ENCODE measurements around the gene DNMT3A.

Gene DNMT3A

GRCh38 chr2:25249785-25250184 lies 91.9 kb downstream of the DNMT3A start:
- no peak for TF ChIP-seq SIN3A (IDR thresholded peaks at IDR 0.05; ENCODE audit: borderline replicate concordance, insufficient read depth, low read length)
- no peak for TF ChIP-seq POLR2AphosphoS5 (IDR thresholded peaks at IDR 0.05; ENCODE audit: low read depth, low read length)
- TF ChIP-seq, protein P1, sequence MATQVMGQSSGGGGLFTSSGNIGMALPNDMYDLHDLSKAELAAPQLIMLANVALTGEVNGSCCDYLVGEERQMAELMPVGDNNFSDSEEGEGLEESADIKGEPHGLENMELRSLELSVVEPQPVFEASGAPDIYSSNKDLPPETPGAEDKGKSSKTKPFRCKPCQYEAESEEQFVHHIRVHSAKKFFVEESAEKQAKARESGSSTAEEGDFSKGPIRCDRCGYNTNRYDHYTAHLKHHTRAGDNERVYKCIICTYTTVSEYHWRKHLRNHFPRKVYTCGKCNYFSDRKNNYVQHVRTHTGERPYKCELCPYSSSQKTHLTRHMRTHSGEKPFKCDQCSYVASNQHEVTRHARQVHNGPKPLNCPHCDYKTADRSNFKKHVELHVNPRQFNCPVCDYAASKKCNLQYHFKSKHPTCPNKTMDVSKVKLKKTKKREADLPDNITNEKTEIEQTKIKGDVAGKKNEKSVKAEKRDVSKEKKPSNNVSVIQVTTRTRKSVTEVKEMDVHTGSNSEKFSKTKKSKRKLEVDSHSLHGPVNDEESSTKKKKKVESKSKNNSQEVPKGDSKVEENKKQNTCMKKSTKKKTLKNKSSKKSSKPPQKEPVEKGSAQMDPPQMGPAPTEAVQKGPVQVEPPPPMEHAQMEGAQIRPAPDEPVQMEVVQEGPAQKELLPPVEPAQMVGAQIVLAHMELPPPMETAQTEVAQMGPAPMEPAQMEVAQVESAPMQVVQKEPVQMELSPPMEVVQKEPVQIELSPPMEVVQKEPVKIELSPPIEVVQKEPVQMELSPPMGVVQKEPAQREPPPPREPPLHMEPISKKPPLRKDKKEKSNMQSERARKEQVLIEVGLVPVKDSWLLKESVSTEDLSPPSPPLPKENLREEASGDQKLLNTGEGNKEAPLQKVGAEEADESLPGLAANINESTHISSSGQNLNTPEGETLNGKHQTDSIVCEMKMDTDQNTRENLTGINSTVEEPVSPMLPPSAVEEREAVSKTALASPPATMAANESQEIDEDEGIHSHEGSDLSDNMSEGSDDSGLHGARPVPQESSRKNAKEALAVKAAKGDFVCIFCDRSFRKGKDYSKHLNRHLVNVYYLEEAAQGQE (IDR thresholded peaks at IDR 0.05; ENCODE audit: insufficient read depth in 1 of 2, low read depth in 2 of 2, low read length in 2 of 2) = no peak
- TF ChIP-seq FOXP2 (optimal IDR thresholded peaks at IDR 0.05; ENCODE audit: borderline replicate concordance, extremely low read depth, extremely low read length, insufficient read depth) = no peak
- TF ChIP-seq TAF1 (IDR thresholded peaks at IDR 0.05; ENCODE audit: borderline replicate concordance, insufficient read depth, low read length) = no peak

DNA sequence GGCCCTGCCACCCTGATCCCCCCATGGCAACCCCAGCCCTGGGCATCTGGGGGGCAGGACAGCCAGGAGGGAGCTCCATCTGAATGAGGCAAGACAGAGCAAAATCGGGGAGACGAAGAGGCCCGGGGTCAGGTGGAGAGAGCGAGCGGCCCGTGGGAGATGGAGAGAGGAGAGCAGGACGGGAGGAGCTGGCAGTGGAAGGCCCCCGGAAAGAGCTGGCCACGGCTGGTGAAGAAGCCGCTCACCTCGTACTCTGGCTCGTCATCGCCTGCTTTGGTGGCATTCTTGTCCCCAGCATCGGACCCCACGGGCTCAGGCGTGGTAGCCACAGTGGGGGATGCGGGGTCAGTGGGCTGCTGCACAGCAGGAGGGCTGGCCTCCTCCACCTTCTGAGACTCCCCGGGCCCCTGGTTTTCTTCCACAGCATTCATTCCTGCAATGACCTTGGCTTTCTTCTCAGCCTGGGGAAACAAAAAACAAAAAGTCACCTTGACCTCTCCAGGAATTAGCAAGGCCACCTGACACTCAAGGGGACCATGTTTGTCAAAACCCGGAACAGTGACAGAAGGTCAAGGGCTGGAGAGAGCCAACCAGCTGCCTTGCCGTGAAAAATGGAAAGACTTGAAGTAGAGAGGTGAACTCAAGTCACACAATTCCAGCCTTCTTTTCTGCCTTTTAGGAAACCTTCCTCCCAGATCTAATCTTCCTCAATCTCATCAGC lies 93.8 kb downstream of the DNMT3A start:
- no peak for TF ChIP-seq SIN3A (IDR thresholded peaks at IDR 0.05; ENCODE audit: borderline replicate concordance, insufficient read depth, low read length)
- no peak for TF ChIP-seq POLR2AphosphoS5 (IDR thresholded peaks at IDR 0.05; ENCODE audit: low read depth, low read length)
- no peak for TF ChIP-seq FOXP2 (optimal IDR thresholded peaks at IDR 0.05; ENCODE audit: borderline replicate concordance, extremely low read depth, extremely low read length, insufficient read depth)
- TF ChIP-seq, protein P1 (IDR thresholded peaks at IDR 0.05; ENCODE audit: insufficient read depth in 1 of 2, low read depth in 2 of 2, low read length in 2 of 2) = no peak
- TF ChIP-seq TAF1 (IDR thresholded peaks at IDR 0.05; ENCODE audit: borderline replicate concordance, insufficient read depth, low read length) = no peak

- TF ChIP-seq SIN3A (IDR thresholded peaks at IDR 0.05; ENCODE audit: borderline replicate concordance, insufficient read depth, low read length) = no peak
- TF ChIP-seq FOXP2 (optimal IDR thresholded peaks at IDR 0.05; ENCODE audit: borderline replicate concordance, extremely low read depth, extremely low read length, insufficient read depth) = no peak
Observed at GRCh38 chr2:25246558-25247290, 95.0 kb downstream of the DNMT3A start.

DNA sequence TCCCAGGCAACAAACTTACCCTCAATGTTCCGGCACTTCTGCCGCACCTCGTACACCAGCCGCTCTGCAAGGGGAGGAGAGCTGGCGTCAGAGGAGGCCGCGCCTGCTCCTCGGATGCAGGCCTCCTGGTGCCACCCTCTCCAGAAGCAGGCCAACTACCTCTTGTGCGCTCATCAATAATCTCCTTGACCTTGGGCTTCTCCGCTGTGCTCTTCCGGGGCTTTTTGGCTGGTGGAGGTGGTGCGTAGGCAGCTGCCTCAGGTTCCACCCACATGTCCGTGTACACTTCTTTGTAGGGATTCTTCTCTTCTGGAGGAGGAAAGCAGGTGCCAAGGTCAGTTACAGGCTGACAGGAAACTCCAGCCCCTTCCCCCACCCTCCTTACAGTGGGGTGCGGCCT lies 95.7 kb downstream of the DNMT3A start:
- TF ChIP-seq POLR2AphosphoS5 (IDR thresholded peaks at IDR 0.05; ENCODE audit: low read depth, low read length) (no peak), FOXP2 (optimal IDR thresholded peaks at IDR 0.05; ENCODE audit: borderline replicate concordance, extremely low read depth, extremely low read length, insufficient read depth) (no peak), TAF1 (IDR thresholded peaks at IDR 0.05; ENCODE audit: borderline replicate concordance, insufficient read depth, low read length) (no peak), SIN3A (IDR thresholded peaks at IDR 0.05; ENCODE audit: borderline replicate concordance, insufficient read depth, low read length) (no peak)
- TF ChIP-seq, protein P1 (IDR thresholded peaks at IDR 0.05; ENCODE audit: insufficient read depth in 1 of 2, low read depth in 2 of 2, low read length in 2 of 2) = no peak

DNA sequence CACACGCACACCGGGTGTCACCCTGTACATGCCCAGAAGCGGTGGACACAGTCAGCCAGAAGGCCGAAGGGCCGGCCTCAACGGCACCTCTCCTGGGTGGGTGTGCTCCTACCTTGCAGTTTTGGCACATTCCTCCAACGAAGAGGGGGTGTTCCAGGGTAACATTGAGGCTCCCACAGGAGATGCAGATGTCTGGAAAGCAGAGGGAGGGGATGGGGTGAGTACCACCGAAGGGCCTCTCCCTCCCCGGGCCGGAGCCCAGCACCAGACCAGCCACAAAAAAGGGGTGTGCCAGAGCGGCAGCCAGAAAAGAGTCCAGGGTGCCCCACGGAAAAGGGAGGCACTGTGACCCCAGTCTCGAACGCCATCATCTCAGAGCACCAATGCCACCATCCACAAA lies 96.6 kb downstream of the DNMT3A start:
- no peak for TF ChIP-seq SIN3A (IDR thresholded peaks at IDR 0.05; ENCODE audit: borderline replicate concordance, insufficient read depth, low read length)
- TF ChIP-seq, protein P1 (IDR thresholded peaks at IDR 0.05; ENCODE audit: insufficient read depth in 1 of 2, low read depth in 2 of 2, low read length in 2 of 2) = no peak
- no peak for TF ChIP-seq POLR2AphosphoS5 (IDR thresholded peaks at IDR 0.05; ENCODE audit: low read depth, low read length)
- TF ChIP-seq TAF1 (IDR thresholded peaks at IDR 0.05; ENCODE audit: borderline replicate concordance, insufficient read depth, low read length) = no peak
